ENCODE data around the gene ZSCAN10.

Gene ZSCAN10

DNA sequence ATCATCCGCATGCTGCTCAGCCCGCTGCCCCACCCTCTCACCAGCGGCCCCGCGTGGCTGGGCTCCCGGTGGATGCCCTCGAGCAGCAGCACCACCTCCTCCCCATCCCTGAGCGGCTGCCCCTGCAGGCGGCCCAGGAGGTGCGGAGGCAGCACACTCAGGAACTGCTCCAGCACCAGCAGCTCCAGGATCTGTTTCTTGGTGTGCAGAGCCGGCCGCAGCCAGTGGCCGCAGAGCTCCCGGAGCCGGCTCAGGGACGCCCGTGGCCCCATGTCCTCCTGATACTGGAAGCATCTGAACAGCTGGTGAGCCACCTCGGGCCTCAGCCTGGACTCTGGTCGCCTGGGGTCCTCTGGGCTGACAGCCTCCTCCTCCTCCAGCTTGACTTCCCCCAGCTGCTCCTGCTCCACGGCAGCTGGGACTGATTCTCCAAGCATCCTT, 6.6 kb downstream of the ZSCAN10 start:
- H3K36me3 ChIP-seq (ENCODE audit: insufficient read depth, low read length): no peaks in the 10 kb centered on the region
- no peaks in the 10 kb centered on the region for H3K79me2 ChIP-seq (ENCODE audit: insufficient read depth, low read length)
- peaks cover 10% of the 10 kb centered on the region for H3K4me1 ChIP-seq (ENCODE audit: insufficient read depth, low read length, poor library complexity, severe bottlenecking)
- H4K20me1 ChIP-seq (ENCODE audit: insufficient read depth, low read length, poor library complexity, severe bottlenecking): no peaks in the 10 kb centered on the region
- no peak overlapping the region for H3K4me2 ChIP-seq (ENCODE audit: low read depth, low read length, poor library complexity, severe bottlenecking)
- H3K9me2 ChIP-seq (replicated peaks; ENCODE audit: low read depth, low read length): no peaks in the 10 kb centered on the region
- no peaks in the 10 kb centered on the region for H3K27me3 ChIP-seq (ENCODE audit: insufficient read depth, low read length, poor library complexity, severe bottlenecking)
- H3K9me3 ChIP-seq (ENCODE audit: insufficient read depth, low read depth, low read length): no peaks in the 10 kb centered on the region
- no peak overlapping the region for H3K9ac ChIP-seq (ENCODE audit: low read depth, low read length, poor library complexity, severe bottlenecking)
- H3K4me3 ChIP-seq (ENCODE audit: low read length, poor library complexity, severe bottlenecking): no peak overlapping the region
- no peak overlapping the region for H2AFZ ChIP-seq (ENCODE audit: low read length)
- no peaks in the 10 kb centered on the region for H3F3A ChIP-seq (ENCODE audit: low read depth)
- TF ChIP-seq, protein P1, sequence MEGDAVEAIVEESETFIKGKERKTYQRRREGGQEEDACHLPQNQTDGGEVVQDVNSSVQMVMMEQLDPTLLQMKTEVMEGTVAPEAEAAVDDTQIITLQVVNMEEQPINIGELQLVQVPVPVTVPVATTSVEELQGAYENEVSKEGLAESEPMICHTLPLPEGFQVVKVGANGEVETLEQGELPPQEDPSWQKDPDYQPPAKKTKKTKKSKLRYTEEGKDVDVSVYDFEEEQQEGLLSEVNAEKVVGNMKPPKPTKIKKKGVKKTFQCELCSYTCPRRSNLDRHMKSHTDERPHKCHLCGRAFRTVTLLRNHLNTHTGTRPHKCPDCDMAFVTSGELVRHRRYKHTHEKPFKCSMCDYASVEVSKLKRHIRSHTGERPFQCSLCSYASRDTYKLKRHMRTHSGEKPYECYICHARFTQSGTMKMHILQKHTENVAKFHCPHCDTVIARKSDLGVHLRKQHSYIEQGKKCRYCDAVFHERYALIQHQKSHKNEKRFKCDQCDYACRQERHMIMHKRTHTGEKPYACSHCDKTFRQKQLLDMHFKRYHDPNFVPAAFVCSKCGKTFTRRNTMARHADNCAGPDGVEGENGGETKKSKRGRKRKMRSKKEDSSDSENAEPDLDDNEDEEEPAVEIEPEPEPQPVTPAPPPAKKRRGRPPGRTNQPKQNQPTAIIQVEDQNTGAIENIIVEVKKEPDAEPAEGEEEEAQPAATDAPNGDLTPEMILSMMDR (conservative IDR thresholded peaks at IDR 0.05; ENCODE audit: low read length): no peak
- no peak for TF ChIP-seq EZH2phosphoT487 (IDR thresholded peaks at IDR 0.05; ENCODE audit: borderline replicate concordance)

DNA sequence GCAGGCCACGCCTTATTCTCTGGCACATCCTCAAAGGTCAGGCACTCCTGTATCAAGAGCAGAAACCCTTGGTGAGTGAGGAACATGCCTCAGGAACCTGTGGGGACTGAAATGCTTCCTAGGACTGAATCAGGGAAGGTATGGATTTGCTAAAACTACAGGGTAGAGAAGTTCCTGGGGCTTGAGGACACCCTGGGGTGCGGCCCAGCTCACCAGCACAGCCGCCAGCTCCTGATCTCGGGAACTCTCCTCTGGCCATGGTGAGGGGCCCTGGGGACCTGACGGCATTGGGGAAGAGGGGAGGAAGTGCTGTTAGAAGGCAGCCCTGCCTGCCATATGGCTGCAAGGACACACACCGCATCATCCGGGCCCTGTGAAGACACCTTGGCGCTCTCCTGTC, 7.5 kb downstream of the ZSCAN10 start:
- Histone ChIP-seq H3K9me3 (ENCODE audit: insufficient read depth, low read depth, low read length) (no peaks in the 10 kb centered on the region), H3F3A (ENCODE audit: low read depth) (no peaks in the 10 kb centered on the region), H3K36me3 (ENCODE audit: insufficient read depth, low read length) (no peaks in the 10 kb centered on the region), H2AFZ (ENCODE audit: low read length) (no peak overlapping the region), H4K20me1 (ENCODE audit: insufficient read depth, low read length, poor library complexity, severe bottlenecking) (no peaks in the 10 kb centered on the region), H3K9me2 (replicated peaks; ENCODE audit: low read depth, low read length) (no peaks in the 10 kb centered on the region), H3K79me2 (ENCODE audit: insufficient read depth, low read length) (no peaks in the 10 kb centered on the region), H3K4me3 (ENCODE audit: low read length, poor library complexity, severe bottlenecking) (no peak overlapping the region), H3K4me1 (ENCODE audit: insufficient read depth, low read length, poor library complexity, severe bottlenecking) (peaks cover 18% of the 10 kb centered on the region), H3K4me2 (ENCODE audit: low read depth, low read length, poor library complexity, severe bottlenecking) (no peak overlapping the region), H3K27me3 (ENCODE audit: insufficient read depth, low read length, poor library complexity, severe bottlenecking) (no peaks in the 10 kb centered on the region), H3K9ac (ENCODE audit: low read depth, low read length, poor library complexity, severe bottlenecking) (no peak overlapping the region)
- TF ChIP-seq, protein P1 (conservative IDR thresholded peaks at IDR 0.05; ENCODE audit: low read length): no peak
- no peak for TF ChIP-seq EZH2phosphoT487 (IDR thresholded peaks at IDR 0.05; ENCODE audit: borderline replicate concordance)

DNA sequence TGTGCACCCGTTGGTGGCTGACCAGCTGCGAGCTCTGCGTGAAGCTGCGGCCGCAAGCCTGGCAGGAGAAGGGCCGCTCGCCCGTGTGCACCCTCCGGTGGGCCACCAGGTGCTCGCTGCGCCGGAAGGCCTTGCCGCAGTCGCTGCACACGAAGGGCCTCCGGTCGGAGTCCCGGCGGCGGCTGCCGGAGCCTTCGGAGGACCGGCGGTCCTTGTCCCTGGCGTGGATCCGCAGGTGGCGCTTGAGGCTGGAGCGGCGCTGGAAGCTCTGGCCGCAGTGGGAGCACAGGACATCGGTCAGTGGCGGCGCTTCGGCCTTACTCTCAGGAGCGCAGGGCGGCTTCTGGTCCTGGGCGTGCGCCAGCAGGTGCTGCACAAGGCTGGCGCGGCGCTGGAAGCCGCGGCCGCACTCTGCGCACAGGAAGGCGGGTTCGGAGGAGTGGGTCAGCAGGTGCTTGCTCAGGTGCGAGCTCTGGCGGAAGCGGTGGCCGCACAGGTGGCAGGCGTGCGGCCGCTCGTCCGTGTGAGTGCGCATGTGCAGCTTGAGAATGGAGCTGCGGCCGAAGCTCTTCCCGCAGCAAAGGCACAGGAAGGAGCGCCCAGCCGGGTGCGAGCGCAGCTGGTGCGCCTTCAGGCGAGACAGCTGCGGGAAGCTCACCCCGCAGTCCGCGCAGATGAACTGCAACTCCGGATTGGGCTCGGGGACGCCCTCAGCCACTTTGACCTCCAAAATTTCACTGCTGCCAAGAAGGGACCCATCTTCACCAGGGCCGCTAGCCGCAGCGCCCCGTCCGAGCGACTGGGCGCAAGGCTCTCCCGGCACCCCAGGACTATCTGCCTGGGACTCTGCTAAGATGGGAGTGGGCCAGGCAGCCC, 9.1 kb downstream of the ZSCAN10 start:
- Histone ChIP-seq H3K36me3 (ENCODE audit: insufficient read depth, low read length) (no peaks in the 10 kb centered on the region), H2AFZ (ENCODE audit: low read length) (no peak overlapping the region), H3K9me3 (ENCODE audit: insufficient read depth, low read depth, low read length) (no peaks in the 10 kb centered on the region), H3K27me3 (ENCODE audit: insufficient read depth, low read length, poor library complexity, severe bottlenecking) (no peaks in the 10 kb centered on the region), H3K9ac (ENCODE audit: low read depth, low read length, poor library complexity, severe bottlenecking) (no peak overlapping the region), H3K4me2 (ENCODE audit: low read depth, low read length, poor library complexity, severe bottlenecking) (no peak overlapping the region), H3K4me1 (ENCODE audit: insufficient read depth, low read length, poor library complexity, severe bottlenecking) (peaks cover 15% of the 10 kb centered on the region), H4K20me1 (ENCODE audit: insufficient read depth, low read length, poor library complexity, severe bottlenecking) (no peaks in the 10 kb centered on the region), H3K9me2 (replicated peaks; ENCODE audit: low read depth, low read length) (no peaks in the 10 kb centered on the region), H3K79me2 (ENCODE audit: insufficient read depth, low read length) (no peaks in the 10 kb centered on the region), H3K4me3 (ENCODE audit: low read length, poor library complexity, severe bottlenecking) (no peak overlapping the region), H3F3A (ENCODE audit: low read depth) (no peaks in the 10 kb centered on the region)
- TF ChIP-seq EZH2phosphoT487 (IDR thresholded peaks at IDR 0.05; ENCODE audit: borderline replicate concordance): no peak
- TF ChIP-seq, protein P1 (conservative IDR thresholded peaks at IDR 0.05; ENCODE audit: low read length): no peak

Measured in Loucy (cell line).